Esophagus squamous epithelium (tissue), 5 donors: Measurements from ENCODE around the gene TTC19. TPM values are rescaled to one million over a fixed set of nuclear protein-coding genes. Genes with fewer than 3 reads are reported as not detected.

Experiments used
- DNase-seq: peaks from one replicate; lab custom pipeline; 2025; lab: John Stamatoyannopoulos, UW
- H3K27ac ChIP-seq, 4 donors: fragments of 200-600 bp; sonication (generic); one replicate each; pipeline ENCODE4 v1.5.1; 2016 to 2019; ENCODE audit warnings: mild to moderate bottlenecking in 1 of 4
- H3K27me3 ChIP-seq, 4 donors: fragments of 200-600 bp; sonication (generic); 1 replicate in 3 of 4; 2 replicates in 1 of 4; pipeline versions ENCODE4 v1.5.1 to v1.6.0; 2017 to 2021; ENCODE audit warnings: antibody characterized with exemption in 1 of 4
- H3K36me3 ChIP-seq, 3 donors: fragments of 200-600 bp; sonication (generic); one replicate each; pipeline ENCODE4 v1.5.1; 2016 to 2019
- H3K4me1 ChIP-seq, 3 donors: fragments of 200-600 bp; sonication (generic); one replicate each; pipeline ENCODE4 v1.5.1; 2017 to 2019
- H3K4me3 ChIP-seq, 4 donors: fragments of 200-600 bp; sonication (generic); 1 replicate in 3 of 4; 2 replicates in 1 of 4; pipeline ENCODE4 v1.5.1; 2016 to 2019; ENCODE audit warnings: mild to moderate bottlenecking in 2 of 4, moderate library complexity in 1 of 4
- H3K9me3 ChIP-seq, 3 donors: fragments of 200-600 bp; sonication (generic); one replicate each; pipeline ENCODE4 v1.5.1; 2016 to 2019
- POLR2A ChIP-seq, 4 donors: fragments of 450-650 bp; IDR thresholded peaks; one replicate each; pipeline ENCODE4 v1.6.1; 2017; ENCODE audit warnings: antibody characterized with exemption in 4 of 4, mild to moderate bottlenecking in 4 of 4, moderate library complexity in 3 of 4
- WGBS, 2 donors: methylation state at CpG; one replicate each; pipeline ENCODE4 v1.1.5; 2018; 5-methylcytosine and 5-hydroxymethylcytosine counted together
- intact Hi-C: fragments of 100-400 bp; cut with DNase I; formaldehyde crosslinking; loops from one replicate; pipeline ENCODE4 v1.15.0; 2022
- total RNA-seq, 4 donors: library from RNA; depleted of rRNA; stranded (reverse); fragments of >200 nt; gene quantifications; one replicate each; pipeline ENCODE4 v1.1.0, GENCODE V29; 2016
- TF ChIP-seq, protein P1 (sequence below), 6 experiments: fragments of 450-650 bp in 4 of 6; fragments of 200-600 bp in 2 of 6; sonication (generic) in 2 of 6; IDR thresholded peaks; one replicate each; pipeline ENCODE4 v1.5.1; 2016 to 2019; ENCODE audit warnings: antibody characterized with exemption in 6 of 6, mild to moderate bottlenecking in 4 of 6, moderate library complexity in 4 of 6
- donor health status: DM: yes; HTN: yes; CAD: no.

Gene TTC19
- total RNA-seq, 4 donors from 2014 or later, result 20.0 to 75.7 (median 35.6) TPM

DNA sequence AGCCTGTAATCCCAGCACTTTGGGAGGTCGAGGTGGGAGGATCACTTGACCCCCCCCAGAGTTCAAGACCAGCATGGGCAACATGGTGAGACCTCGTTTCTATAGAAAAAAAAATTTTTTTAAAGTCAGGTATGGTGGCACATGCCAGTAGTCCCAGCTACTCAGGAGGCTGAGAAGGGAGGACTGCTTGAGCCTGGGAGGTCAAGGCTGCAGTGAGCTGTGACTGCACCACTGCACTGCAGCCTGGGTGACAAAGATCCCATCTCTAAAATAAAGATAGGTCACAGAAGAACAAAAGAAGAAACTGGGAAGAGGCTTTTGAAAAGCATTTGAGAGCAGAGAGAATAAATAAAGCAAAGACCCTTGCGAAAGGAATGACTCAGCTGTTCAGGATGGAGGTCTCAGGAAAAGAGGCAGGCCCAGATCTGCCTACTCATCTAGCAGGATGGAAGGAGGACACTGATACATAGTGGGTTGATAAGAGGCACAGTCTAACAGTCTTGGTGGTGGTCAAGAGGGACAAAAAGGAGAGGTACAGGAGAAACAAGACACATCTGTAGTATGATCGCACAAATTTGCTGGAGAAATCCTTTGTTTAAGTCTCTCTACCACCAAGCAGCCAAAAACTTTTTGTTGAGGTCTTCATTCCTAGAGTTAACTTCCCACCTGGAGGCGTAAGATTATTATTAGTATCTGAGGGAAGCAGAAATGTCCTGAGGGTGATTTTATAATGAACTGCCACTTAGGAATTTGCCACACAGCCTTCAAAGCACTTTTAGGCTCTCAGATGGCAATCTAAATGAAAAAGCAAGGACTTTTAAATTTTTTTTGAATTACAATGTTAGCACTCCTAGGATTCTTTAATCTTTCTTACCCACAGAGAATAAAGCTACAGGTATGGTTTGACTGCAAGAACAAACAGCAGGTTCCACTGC lies 17.7 kb upstream of the TTC19 start:
- Histone ChIP-seq H3K27ac (no peak overlapping the region), H3K27me3 (no peaks in the 10 kb centered on the region), H3K9me3 (no peaks in the 10 kb centered on the region), H3K36me3 (peaks cover 0 to 85% (median 12%) of the 10 kb centered on the region in 3 donors), H3K4me3 (no peak overlapping the region), H3K4me1 (peaks cover 0 to 4% (median 0%) of the 10 kb centered on the region in 3 donors)
- TF ChIP-seq, protein P1, sequence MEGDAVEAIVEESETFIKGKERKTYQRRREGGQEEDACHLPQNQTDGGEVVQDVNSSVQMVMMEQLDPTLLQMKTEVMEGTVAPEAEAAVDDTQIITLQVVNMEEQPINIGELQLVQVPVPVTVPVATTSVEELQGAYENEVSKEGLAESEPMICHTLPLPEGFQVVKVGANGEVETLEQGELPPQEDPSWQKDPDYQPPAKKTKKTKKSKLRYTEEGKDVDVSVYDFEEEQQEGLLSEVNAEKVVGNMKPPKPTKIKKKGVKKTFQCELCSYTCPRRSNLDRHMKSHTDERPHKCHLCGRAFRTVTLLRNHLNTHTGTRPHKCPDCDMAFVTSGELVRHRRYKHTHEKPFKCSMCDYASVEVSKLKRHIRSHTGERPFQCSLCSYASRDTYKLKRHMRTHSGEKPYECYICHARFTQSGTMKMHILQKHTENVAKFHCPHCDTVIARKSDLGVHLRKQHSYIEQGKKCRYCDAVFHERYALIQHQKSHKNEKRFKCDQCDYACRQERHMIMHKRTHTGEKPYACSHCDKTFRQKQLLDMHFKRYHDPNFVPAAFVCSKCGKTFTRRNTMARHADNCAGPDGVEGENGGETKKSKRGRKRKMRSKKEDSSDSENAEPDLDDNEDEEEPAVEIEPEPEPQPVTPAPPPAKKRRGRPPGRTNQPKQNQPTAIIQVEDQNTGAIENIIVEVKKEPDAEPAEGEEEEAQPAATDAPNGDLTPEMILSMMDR (IDR thresholded peaks at IDR 0.05), result no peak
- TF ChIP-seq POLR2A (IDR thresholded peaks at IDR 0.05), result no peak
- intact Hi-C loops, result no loop called here
- 55 to 63% methylated on average over 5 of the region's 5 CpGs for WGBS, 2 donors
- no peak for DNase-seq

DNA sequence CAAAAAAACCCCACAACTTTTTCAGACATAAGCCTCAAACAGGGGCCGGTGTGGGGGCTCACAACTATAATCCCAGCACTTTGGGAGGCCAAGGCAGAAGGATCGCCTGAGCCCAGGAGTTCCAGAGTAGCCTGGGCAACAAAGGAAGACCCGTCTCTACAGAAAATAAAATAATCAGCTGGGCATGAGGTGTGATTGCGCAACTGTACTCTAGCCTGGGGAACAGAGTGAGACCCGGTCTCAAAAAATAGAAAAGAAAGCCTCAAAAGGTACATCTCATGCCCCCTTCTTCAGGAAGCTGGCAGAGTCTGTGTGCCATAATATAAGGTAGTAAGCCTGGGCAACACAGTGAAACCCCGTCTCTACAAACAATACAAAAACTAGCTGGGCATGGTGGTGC lies 3.3 kb upstream of the TTC19 start:
- Histone ChIP-seq H3K4me1 (peaks cover 6 to 26% (median 9%) of the 10 kb centered on the region in 3 donors), H3K36me3 (peaks cover 0 to 35% (median 0%) of the 10 kb centered on the region in 3 donors), H3K27me3 (no peaks in the 10 kb centered on the region), H3K27ac (no peak overlapping the region), H3K4me3 (no peak overlapping the region), H3K9me3 (no peaks in the 10 kb centered on the region)
- 65 to 89% methylated on average over 3 to 5 of the region's 6 CpGs for WGBS, 2 donors
- TF ChIP-seq POLR2A (IDR thresholded peaks at IDR 0.05), result no peak
- TF ChIP-seq, protein P1 (IDR thresholded peaks at IDR 0.05), result no peak
- no peak for DNase-seq
- intact Hi-C loops, result loop anchor here (10.0 kb wide), 1 partner anchor 172 kb away; no protein-coding TSS in a partner anchor

DNA sequence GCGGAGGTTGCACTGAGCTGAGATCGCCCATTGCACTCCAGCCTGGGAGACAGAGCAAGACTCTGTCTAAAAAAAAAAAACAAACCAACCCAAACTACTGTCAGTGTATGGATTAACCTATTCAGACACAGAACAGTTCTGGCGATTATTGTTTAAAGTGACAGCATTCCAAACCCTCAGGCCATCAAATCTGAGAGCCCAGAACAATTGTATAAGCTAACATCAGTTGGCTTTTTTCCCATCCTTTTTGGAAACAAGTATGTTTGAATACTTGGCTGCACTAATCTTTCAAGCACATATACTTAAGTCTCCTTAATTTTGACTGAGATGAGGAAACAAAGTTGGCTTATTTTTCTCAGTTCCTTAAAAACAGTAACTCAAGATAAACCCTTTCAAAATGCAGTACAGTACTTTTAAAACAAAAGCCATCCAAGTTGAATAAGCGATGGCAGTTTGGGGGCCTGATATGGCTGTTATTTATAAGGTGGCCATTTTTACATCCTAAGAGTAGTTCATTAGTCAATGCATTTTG lies 1.5 kb upstream of the TTC19 start:
- no peak for DNase-seq
- H3K27ac ChIP-seq, result peak overlapping the region in 3 of 4 donors; percentile 98 to 99 (median 98)
- no peak for TF ChIP-seq POLR2A (IDR thresholded peaks at IDR 0.05)
- TF ChIP-seq, protein P1 (IDR thresholded peaks at IDR 0.05), result no peak
- H3K9me3 ChIP-seq, result no peaks in the 10 kb centered on the region
- intact Hi-C loops, result loop anchor here (10.0 kb wide), 1 partner anchor 173 kb away; no protein-coding TSS in a partner anchor
- no peaks in the 10 kb centered on the region for H3K27me3 ChIP-seq
- WGBS, 2 donors, result 65% methylated on average over 4 of the region's 4 CpGs
- peak overlapping the region in 2 of 4 donors; percentile 79 to 94 for H3K4me3 ChIP-seq
- peaks cover 0 to 41% (median 11%) of the 10 kb centered on the region in 3 donors for H3K36me3 ChIP-seq
- H3K4me1 ChIP-seq, result peaks cover 6 to 34% (median 12%) of the 10 kb centered on the region in 3 donors

DNA sequence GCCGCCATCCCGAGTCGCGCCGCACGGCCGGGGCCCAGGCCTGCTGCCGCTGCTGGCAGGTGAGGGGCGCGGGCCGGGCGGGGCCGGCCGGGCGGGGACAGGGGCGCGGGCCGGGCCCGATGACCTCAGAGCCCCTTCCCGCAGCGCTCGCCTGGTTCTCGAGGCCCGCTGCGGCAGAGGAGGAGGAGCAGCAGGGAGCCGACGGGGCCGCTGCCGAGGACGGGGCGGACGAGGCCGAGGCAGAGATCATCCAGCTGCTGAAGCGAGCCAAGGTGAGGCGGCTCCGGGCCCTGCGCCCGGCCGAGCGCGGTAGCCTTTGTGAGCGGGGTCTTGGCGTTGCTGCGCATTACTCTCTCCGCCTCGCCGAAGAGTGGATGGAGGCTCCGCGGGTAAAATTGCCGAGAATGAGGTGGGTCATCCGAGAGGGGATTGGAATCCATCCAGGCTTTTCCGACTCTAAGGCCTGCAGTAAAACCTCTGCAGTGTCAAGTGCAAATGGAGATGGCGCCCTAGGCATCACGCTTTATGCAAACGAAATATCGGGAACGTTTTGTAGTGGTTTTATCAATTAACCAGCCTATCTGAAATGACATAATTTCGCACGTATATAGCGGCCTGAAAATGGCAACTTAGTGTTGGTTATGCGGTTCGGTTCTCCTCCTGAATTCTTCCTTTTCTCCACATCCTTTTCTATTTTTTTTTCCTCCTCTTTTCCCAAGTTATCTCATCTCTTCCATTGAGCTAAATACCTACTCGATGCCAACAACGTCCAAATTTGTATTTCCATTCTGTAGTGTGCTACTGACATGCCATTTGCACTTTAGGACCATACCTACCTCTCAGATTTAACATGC lies 577 bp downstream of the TTC19 start:
- no peaks in the 10 kb centered on the region for H3K27me3 ChIP-seq
- 2 to 3% methylated on average over 12 to 43 of the region's 64 CpGs for WGBS, 2 donors
- H3K36me3 ChIP-seq, result peaks cover 0 to 51% (median 25%) of the 10 kb centered on the region in 3 donors
- H3K27ac ChIP-seq, result peak overlapping the region; percentile 95 to 99 (median 98)
- peaks cover 6 to 34% (median 12%) of the 10 kb centered on the region in 3 donors for H3K4me1 ChIP-seq
- peak overlapping the region; percentile 78 to 94 (median 78) for H3K4me3 ChIP-seq
- H3K9me3 ChIP-seq, result no peaks in the 10 kb centered on the region
- TF ChIP-seq, protein P1 (IDR thresholded peaks at IDR 0.05), result no peak
- TF ChIP-seq POLR2A (IDR thresholded peaks at IDR 0.05), result no peak
- no peak for DNase-seq
- intact Hi-C loops, result loop anchor here (10.0 kb wide), 1 partner anchor 175 kb away; no protein-coding TSS in a partner anchor
